NCI-H2081 treated with DMSO at 0.1 percent for 48 hours (cell line): Measurements from ENCODE around the gene ELL2.
"Not testable (repeated sequence)": the region's sequence is repeated elsewhere in the genome, so short reads cannot be mapped to it uniquely, and the experiment has no call there.

Experiments used
- DNase-seq: peaks from one replicate; lab custom pipeline; 2025; lab: John Stamatoyannopoulos, UW

The ELL2 gene

GRCh38 chr5:95837492-95837891 is 124.2 kb downstream of the ELL2 start:
- DNase-seq = no peak

- DNase-seq = not testable (repeated sequence)
These were observed 124.7 kb downstream of the ELL2 start for GRCh38 chr5:95836971-95837370.

- DNase-seq = no peak
These were observed 125.1 kb downstream of the ELL2 start for GRCh38 chr5:95836544-95836943.

- DNase-seq = no peak
These were observed 125.8 kb downstream of the ELL2 start for GRCh38 chr5:95835682-95836385.
